Choroid plexus epithelial cell (primary cell): ENCODE data around the gene CPNE7.
A peak's percentile ranks its signal among the peaks of the same experiment; 100 is the strongest.

Experiments
- DNase-seq: peaks from one replicate; pipeline ENCODE4 v3.0.0-alpha.2; 2010; ENCODE audit warnings: low read depth
- H3K4me3 ChIP-seq: 2 replicates; pipeline ENCODE4 v1.5.1; 2011; ENCODE audit warnings: low read depth, mild to moderate bottlenecking, control low read depth, low read length, moderate library complexity
- CTCF ChIP-seq: conservative IDR thresholded peaks from 2 replicates; pipeline ENCODE4 v1.5.1; 2011; ENCODE audit warnings: low read depth, mild to moderate bottlenecking, control low read depth, inconsistent platforms, low read length, moderate library complexity

Gene CPNE7

GRCh38 chr16:89575247-89576152 is at the start of gene CPNE7:
TSS of gene CPNE7 (plus strand) at chr16:89575758. CDS start at chr16:89575898, 140 bp downstream.
- H3K4me3 ChIP-seq: peak within 1 kb of the TSS; percentile 71
- no peak for TF ChIP-seq CTCF
- DNase-seq: no peak

DNA sequence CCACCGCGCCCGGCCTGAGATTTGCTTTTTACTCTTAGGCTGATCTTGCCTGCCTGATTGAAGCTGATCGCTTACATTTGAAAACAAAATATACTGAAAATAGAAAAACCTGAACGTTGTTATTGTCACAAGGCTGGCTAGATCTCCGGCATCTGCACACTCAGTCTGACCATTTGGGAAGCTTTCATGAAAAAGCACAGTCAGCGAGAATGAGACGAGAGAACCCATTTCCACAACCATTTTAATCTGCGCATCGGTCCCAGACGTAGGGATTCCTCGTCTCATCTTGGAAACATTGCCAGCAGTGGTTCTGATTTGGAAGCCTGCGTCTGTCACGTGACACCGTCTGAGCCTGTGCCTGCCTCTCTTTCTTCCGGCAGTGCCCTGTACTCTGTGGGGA is 46.5 kb upstream of the CPNE7 start:
- TF ChIP-seq CTCF: no peak
- no peak for DNase-seq
- H3K4me3 ChIP-seq: no peak overlapping the region

DNA sequence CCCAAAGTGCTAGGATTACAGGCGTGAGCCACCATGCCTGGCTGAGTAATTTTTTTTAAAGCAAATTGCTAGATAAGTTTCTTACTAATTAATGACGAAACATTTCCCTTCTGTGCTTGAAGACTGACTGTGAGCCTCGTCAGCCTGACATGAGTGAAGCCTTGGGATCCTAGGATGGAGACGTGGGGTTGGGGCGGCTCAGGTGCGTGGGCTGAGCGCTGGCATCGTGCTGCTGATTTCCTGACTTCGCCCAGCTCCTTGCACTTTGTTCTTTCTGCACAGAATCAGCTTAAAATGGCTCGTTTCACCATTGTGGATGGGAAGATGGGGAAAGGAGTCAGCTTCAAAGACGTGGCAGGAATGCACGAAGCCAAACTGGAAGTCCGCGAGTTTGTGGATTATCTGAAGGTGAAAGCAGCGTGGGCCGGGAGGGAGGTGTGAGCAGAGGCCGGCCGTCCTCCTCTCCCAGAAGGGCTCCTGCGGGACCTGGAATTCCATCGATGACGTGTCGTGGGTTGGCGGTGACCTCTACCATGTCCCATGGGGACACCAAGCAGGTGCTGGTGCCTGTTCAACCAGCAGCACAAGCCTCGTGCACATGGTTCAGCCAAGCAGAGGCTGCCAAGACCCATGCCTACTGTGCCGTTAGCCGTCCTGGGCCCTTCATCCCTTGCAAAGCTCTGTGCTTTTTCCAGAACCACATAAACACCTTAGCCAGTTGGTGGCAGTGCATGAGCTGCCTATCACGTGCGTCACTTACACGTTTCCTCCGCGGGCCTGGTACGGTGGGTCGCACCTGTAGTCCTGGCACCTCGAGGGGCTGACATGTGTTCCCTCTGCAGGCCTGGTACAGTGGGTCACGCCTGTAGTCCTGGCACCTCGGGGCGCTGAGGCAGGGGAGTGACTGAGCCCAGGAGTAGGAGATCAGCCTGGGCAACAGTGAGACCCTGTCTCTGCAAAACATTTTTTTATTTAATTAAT is 44.9 kb upstream of the CPNE7 start:
- TF ChIP-seq CTCF: no peak
- H3K4me3 ChIP-seq: no peak overlapping the region
- DNase-seq: no peak

DNA sequence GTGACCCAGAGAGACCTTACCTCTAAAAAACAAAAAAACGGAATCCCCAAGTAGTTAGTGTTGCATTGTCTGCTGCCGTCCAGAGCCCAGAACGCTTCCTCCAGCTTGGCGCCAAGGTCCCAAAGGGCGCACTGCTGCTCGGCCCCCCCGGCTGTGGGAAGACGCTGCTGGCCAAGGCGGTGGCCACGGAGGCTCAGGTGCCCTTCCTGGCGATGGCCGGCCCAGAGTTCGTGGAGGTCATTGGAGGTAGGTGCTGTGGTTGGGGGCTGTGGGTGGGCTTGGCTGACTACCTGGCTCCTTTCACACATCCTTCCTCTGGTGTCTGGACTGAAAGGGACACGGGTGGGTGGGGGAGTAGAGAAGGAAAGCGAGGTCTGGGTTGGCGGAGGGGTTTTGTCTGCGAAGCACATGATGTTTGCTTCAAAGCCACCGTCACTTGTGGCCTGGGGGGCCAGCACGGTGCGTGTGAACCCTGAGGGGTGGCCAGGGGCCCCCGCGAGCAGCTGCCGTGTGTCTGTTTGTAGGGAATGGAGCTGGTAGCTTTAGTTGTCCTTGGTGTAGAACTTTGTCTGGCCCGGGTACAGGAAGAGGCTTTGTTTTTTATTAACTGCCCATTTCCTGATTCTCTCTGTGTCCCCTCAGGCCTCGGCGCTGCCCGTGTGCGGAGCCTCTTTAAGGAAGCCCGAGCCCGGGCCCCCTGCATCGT is 43.6 kb upstream of the CPNE7 start:
- no peak overlapping the region for H3K4me3 ChIP-seq
- no peak for TF ChIP-seq CTCF
- no peak for DNase-seq

DNA sequence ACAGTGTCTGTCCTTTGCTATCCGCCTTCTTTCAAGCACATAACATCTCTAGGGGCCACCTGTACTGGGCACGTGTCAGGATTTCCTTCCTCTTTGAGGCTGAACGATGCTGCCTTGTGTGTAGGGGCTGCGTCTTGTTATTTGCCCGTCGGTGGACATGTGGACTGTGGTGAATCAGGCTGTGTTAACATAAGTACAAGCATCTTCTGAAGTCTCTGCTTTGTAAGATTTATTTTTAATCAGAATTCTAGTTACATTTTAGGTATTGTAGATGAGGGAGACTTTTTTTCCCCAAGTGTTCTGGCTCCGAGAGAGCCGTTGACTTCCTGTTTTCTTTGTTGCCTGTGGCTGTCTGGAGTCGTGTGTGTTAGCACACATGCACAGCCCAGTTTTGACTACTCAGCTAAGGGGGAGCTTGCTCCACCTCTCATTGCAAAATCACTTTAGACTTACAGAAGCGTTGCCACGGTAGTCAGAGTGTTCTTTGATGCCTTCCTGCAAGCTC is 41.3 kb upstream of the CPNE7 start:
- TF ChIP-seq CTCF: no peak
- no peak overlapping the region for H3K4me3 ChIP-seq
- DNase-seq: peak; percentile 92

DNA sequence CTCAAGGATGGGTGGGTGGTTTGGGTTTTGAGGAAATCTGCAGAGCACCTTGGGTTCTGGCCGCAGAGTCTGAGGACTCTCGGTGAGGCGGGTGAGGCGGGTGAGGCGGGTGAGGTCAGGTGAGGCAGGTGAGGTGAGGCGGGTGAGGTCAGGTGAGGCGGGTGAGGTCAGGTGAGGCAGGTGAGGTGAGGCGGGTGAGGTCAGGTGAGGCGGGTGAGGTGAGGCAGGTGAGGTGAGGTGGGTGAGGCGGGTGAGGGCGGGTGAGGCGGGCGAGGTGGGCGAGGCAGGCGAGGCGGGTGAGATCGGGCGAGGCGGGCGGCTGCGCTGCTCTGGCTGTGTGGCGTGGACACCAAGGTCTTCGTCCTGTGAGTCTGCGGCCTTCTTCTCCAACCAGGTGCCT is 39.2 kb upstream of the CPNE7 start:
- DNase-seq: no peak
- no peak for TF ChIP-seq CTCF
- H3K4me3 ChIP-seq: no peak overlapping the region
